Renal pelvis (tissue), 12 donors: ENCODE data around the gene FOXK1. TPM values are rescaled to one million over a fixed set of nuclear protein-coding genes. Genes with fewer than 3 reads are reported as not detected.
"Not testable (repeated sequence)": the region's sequence is repeated elsewhere in the genome, so short reads cannot be mapped to it uniquely, and the experiment has no call there.

Experiments used
- DNase-seq: peaks from one replicate; pipeline ENCODE4 v3.0.0-alpha.2; 2013
- long read RNA-seq, 16 experiments: transcript quantifications; one replicate each; lab custom pipeline, GENCODE V29; 2026
- polyA plus RNA-seq, 3 donors: library from polyadenylated mRNA; unstranded; fragments of 120-200 nt; gene quantifications; one replicate each; pipeline ENCODE4 v1.2.1, GENCODE V29; 2013; ENCODE audit not compliant: insufficient read length in 3 of 3

Gene FOXK1
- polyA plus RNA-seq: 10 to 100 TPM; 15.5 to 30.0 (median 24.3) TPM
- long read RNA-seq, donor 1, full-length matches to known transcripts: 3 of 3 reads
- long read RNA-seq, donor 1, partial matches to known transcripts: 0 of 3 reads
- long read RNA-seq, donor 1, other reads (novel, unspliced or antisense): 0 of 3 reads
- long read RNA-seq, donor 2: 0 reads
- long read RNA-seq, donor 3, full-length matches to known transcripts: 1 of 9 reads
- long read RNA-seq, donor 3, partial matches to known transcripts: 8 of 9 reads
- long read RNA-seq, donor 3, other reads (novel, unspliced or antisense): 0 of 9 reads
- long read RNA-seq, donor 4: 0 reads
- long read RNA-seq, donor 5: 0 reads
- long read RNA-seq, donor 6, full-length matches to known transcripts: 2 of 2 reads
- long read RNA-seq, donor 6, partial matches to known transcripts: 0 of 2 reads
- long read RNA-seq, donor 6, other reads (novel, unspliced or antisense): 0 of 2 reads
- long read RNA-seq, donor 7, full-length matches to known transcripts: 2 of 2 reads
- long read RNA-seq, donor 7, partial matches to known transcripts: 0 of 2 reads
- long read RNA-seq, donor 7, other reads (novel, unspliced or antisense): 0 of 2 reads
- long read RNA-seq, donor 8, full-length matches to known transcripts: 2 of 2 reads
- long read RNA-seq, donor 8, partial matches to known transcripts: 0 of 2 reads
- long read RNA-seq, donor 8, other reads (novel, unspliced or antisense): 0 of 2 reads
- long read RNA-seq, donor 9, full-length matches to known transcripts: 1 of 7 reads
- long read RNA-seq, donor 9, partial matches to known transcripts: 6 of 7 reads
- long read RNA-seq, donor 9, other reads (novel, unspliced or antisense): 0 of 7 reads
- long read RNA-seq, donor 10, full-length matches to known transcripts: 1 of 1 reads
- long read RNA-seq, donor 10, partial matches to known transcripts: 0 of 1 reads
- long read RNA-seq, donor 10, other reads (novel, unspliced or antisense): 0 of 1 reads
- long read RNA-seq, donor 11, full-length matches to known transcripts: 1 of 15 reads
- long read RNA-seq, donor 11, partial matches to known transcripts: 14 of 15 reads
- long read RNA-seq, donor 11, other reads (novel, unspliced or antisense): 0 of 15 reads
- long read RNA-seq, donor 12: 0 reads
- long read RNA-seq, donor 13, full-length matches to known transcripts: 1 of 14 reads
- long read RNA-seq, donor 13, partial matches to known transcripts: 13 of 14 reads
- long read RNA-seq, donor 13, other reads (novel, unspliced or antisense): 0 of 14 reads
- long read RNA-seq, donor 14, full-length matches to known transcripts: 2 of 47 reads
- long read RNA-seq, donor 14, partial matches to known transcripts: 45 of 47 reads
- long read RNA-seq, donor 14, other reads (novel, unspliced or antisense): 0 of 47 reads
- long read RNA-seq, donor 15, full-length matches to known transcripts: 2 of 11 reads
- long read RNA-seq, donor 15, partial matches to known transcripts: 9 of 11 reads
- long read RNA-seq, donor 15, other reads (novel, unspliced or antisense): 0 of 11 reads
- long read RNA-seq, donor 16, partial matches to known transcripts: 0 of 1 reads
- long read RNA-seq, donor 16, other reads (novel, unspliced or antisense): 0 of 1 reads

DNA sequence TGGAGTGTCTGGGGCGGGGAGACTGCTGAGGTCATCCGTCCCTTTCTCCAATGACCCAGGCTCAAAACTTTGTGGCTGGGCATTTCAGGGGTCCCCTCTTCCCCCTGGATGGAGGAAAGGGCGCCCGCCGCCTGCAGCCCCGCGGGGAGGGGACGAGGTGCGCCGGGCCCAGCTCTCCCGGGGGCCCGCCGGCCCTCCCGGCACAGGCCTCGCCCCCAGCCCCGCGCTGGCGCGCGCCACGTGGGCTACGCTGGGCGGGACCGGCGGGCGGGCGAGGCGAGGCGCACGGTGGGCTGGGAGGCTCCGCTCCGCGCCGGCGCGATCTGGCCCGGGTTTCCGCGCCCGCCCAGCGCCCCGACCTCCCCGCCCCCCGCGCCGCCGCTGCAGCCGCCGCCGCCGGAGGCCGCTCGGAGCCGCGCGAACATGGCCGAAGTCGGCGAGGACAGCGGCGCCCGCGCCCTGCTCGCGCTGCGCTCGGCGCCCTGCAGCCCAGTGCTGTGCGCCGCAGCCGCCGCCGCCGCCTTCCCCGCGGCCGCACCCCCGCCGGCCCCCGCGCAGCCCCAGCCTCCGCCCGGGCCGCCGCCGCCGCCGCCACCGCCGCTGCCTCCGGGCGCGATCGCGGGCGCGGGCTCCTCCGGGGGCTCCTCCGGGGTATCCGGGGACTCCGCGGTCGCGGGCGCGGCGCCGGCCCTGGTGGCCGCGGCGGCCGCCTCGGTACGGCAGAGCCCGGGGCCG lies at the start of gene FOXK1:
FOXK1 (plus strand) TSS at position 410 of the 735 bp plus-strand sequence; CDS start at position 424, 14 bp downstream.
- peak; percentile 75 for DNase-seq

DNA sequence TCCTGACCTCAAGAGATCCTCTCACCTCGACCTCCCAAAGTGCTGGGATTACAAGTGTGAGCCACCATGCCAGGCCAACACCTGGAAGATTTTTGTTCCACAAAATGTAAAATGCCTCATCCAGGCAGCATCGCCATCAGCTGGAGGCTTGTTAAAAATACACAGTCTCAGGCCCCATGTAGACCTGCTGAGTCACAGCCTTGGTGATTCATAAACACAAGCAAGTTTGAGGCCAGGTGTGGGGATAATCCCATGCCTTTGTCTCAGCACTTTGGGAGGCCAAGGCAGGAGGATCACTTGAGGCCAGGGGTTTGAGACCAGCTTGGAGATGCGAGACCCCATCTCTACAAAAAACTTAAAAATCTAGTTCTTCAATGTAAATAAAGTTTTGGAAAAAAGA lies 49.1 kb upstream of the FOXK1 start:
- no peak for DNase-seq

DNA sequence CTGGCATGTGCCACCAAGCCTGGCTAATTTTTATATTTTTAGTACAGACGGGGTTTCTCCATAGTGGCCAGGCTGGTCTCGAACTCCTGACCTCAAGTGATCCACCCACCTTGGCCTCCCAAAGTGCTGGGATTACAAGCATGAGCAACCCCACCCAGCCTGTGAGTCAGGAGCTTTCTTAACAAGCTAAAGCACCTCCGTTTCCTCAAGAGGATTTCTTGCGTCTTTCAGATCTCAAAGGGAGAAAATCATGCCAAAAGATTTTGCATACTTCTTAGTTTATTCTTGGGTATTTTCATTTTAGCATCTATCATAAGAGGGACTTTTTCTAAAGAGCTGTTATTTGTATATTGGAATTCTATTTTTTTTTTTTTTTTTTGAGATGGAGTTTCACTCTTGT lies 47.9 kb upstream of the FOXK1 start:
- no peak for DNase-seq

DNA sequence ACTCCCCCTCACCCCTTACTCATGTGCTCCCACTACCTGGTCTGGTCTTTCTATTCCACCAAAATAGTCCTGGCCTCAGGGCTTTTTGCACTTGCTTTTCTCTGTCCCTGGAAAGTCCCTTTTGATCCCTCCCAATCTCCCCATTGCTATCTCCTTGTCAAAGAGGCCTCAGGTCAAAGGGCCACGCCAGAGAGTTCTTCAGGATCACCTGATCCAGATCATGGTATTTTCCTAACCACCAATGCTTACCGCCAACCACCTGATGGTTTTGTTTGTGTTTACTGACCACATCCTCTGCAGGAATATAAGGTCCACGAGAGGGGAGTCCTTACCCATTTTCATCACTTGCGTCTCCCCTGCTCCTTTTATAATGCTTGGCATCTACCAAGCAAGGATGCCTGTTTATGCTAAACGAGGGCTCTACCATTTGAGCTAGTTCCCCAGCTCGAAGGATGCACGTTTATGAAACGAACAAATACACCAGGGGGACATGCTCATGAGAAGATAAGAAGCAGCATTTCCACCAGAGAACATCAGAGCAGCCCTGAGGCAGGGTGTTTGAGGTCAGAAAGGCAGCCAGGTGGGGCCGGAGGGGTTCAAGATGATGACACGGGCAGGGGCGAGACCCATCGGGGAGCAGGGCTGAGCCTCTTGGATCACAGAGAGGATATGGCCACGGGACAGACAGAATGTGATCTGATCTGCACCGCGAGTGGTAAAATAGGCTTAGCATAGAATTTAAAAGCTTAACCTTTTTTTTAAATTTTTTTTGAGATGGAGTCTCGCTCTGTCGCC lies 43.1 kb upstream of the FOXK1 start:
- no peak for DNase-seq

DNA sequence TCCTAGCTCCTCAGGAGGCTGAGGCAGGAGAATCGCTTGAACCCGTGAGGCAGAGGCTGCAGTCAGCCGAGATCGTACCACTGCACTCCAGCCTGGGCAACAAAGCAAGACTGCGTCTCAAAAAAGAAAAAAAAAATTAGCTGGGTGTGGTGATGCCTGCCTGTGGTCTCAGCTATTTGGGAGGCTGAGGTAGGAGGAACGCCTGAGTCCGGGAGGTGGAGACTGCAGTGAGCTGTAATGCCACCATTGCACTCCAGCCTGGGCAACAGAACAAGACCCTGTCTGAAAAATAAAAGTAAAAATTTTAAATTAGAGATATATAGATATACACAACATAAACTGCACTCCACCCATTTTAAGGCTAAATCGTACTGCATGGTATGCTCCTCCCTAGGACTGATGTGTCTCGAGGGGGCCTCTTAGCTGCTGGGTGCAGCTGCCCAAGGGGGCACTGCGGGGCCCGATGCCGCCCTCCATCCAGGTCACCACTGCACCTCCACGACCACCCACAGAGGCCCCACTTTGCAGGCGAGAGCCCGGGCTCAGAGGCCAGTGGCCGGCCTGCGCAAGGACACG lies 40.9 kb upstream of the FOXK1 start:
- DNase-seq: no peak

DNA sequence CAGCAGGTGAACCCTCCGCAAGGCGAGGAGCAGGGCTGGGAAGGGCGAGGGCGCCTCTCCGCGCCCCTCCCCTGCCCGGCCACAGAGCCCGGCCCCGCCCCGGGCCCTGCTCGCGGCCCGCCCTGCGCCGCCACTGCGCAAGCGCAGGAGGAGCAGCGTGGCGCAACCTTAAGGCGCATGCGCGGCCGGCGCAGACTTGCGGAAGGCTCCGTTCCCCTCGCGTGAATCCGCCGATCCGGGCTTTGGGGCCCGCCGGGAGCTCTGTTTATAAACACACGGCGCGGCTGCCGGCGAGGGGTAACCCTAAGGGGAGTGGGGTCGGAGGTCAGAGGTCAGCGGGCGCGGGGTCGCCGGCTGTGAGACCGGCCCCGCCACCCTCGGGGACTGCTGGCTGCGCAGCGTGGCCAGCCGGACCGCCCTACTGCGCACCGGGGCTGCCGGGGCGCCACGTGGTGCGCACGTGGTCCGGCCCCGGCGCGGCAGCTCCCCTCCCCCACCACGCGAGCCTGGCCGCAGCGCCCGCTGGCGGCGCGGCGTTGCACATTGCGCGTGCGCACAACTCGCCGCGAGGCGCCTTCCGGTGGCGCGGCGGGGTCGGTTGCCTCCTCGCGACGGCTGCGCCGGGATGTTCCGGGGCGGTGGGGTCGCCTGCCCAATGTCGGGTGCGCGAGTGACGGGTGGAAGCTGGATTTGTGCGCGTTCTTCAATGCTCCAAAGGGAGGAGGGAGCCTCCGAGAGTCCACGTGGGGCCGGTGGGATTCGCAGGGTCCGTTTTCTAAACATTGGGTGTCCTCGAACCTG lies 40.2 kb upstream of the FOXK1 start:
- peak; percentile 94 for DNase-seq

DNA sequence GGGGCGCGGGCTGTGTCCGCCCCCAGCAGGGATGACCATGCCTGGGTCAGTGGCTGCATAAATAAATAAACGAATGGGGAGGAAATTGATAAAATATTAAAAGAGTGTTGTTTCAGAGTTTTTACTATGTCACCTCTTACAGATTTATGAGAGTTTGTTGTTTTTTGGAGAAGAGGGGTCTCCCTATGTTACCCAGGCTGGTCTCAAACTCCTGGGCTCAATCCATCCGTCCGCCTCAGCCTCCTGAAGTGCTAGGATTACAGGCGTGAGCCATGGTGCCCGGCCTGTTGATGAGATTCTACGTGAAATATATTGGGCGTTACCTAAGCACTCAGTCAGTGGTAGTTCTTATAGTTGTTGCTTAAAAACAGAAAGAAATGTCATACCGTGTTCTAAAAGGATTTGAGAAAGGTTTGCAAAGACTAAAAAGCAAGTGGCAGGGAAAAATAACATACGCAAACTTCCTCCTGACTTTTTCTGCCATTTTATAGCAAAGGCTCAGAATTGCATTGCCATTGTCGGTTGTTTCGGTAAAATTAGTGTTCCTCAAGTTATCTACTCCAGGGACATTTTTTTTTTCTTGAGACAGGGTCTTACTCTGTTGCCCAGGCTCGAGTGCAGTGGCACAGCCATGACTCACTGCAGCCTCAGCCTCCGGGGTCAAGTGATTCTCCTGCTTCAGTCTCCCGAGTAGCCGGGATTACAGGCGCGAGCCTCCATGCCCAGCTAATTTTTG lies 39.5 kb upstream of the FOXK1 start:
- DNase-seq: no peak

DNA sequence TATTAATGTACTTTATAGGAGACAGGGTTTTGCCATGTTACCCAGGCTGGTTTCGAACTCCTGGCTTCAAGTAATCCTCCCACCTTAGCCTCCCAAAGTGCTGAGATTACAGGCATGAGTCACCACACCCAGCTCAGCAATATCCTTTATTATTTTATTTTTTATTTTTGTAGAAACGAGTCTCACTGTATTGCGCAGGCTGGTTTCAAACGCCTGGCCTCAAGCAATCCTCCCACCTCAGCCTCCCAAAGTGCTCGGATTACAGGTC lies 39.0 kb upstream of the FOXK1 start:
- DNase-seq: not testable (repeated sequence)

DNA sequence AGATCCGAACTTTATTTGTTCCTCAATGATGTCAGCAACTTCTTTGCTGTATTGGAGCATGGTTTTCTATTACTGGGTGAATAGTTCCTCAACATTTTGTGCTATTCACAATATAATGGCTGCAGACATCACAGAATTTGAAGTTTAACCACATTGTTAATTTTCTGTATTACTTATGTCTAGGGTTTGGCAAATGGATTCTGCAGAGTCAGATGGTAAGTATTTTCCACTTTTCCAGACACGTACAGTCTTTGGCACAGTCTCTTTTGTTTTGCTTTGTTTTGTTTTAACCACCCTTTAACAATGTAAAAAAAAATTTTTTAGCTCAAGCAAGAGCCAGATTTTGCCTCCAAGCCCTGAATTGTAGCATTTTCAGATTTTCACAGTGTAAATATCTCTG lies 36.8 kb upstream of the FOXK1 start:
- no peak for DNase-seq

DNA sequence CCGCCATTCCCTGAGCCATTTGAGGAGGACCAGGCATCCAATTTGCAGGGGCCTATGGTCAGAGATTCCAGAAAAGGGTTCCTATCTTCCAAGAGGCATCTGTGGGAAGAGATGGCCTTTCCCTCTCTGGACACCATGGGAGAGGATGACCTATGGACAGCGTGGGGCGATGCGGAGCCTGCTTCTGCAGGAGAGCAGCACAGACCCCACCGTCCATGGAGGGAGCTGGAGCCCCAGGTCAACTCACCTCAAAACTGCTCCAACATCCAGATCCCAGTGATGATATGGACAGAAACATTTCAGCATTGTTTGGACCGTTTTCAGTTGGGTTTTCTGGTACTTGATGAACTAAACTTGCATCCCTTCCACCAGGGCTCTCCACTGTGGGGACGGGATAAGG lies 34.0 kb upstream of the FOXK1 start:
- no peak for DNase-seq

DNA sequence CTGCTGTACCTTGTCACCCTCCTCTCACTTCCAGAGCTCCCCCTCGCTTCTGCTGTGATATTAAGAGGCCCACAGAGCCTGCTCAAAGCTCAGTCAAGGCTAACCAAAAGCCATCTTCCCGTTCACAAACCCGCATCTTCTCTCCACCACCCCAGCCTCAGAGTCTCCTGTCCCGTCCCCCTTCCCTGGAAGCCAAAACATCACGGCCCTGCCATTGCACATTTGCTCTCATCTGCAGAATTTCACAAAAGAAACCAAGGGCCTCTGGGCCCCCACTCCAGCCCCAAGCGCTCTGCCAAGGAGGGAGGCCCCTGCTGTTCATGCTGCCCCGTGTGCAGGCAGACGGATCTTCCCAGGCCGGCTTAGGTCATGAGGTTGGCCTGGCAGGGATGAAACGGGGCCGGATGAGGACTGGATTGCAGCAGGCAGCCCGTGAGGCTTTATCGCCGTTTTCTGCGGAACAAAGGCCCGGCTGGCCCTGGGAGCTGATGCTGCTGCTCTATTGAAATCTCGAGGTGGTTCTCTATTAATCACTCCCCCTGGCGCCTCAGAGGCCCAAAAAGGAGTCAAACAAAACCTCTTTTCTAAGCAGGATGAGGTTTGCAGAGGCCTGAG lies 31.6 kb upstream of the FOXK1 start:
- no peak for DNase-seq

DNA sequence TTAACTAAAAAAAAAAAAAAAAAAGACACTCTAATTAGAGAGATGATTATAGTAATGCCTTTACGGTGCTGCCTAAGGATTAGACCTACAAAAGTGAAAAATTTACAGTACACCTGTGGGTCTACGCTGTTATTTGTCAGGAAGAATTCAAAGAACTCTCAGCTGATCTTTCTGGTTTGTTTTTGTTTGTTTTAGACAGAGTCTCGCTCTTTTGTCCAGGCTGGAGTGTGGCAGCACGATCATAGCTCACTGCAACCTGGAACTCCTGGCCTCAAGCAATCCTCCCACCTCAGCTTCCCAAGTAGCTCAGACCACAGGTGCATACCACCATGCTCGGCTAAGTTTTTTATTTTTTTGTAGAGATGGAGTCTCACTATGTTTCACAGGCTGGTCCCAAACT lies 28.3 kb upstream of the FOXK1 start:
- DNase-seq: no peak

DNA sequence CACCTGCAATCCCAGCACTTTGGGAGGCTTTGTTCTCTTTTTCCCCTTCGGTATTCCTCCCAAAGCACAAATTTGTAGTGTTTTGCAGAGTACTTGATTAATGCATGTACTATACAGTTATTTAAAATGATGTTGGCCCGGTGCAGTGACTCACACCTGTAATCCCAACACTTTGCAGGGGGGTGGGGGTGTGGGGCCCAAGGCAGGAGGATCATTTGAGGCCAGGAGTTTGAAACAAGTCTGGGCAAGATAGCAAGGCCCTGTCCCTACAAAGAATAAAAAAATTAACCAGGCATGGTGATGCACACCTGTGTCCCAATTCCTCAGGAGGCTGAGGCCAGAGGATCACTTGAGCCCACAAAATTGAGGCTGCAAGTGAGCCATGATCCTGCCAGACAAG lies 26.8 kb upstream of the FOXK1 start:
- no peak for DNase-seq

DNA sequence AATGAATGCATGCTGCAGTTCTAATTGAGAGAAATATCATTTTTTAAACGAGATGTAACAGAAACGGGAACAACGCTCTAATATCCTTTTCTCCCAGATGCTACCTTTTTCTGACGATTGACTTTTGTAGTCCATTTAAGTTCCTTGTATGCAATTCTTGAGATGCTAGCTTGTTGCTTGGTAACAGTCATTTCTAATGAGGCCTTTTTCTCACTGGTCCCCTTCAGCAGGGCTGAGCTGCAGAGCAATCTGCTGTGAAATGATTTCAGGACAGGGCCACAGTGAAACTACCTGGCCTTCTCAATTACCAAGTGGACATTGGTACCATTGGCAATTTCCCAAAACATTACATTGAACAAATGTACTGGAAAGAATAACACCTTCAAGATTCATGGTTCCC lies 26.2 kb upstream of the FOXK1 start:
- no peak for DNase-seq

DNA sequence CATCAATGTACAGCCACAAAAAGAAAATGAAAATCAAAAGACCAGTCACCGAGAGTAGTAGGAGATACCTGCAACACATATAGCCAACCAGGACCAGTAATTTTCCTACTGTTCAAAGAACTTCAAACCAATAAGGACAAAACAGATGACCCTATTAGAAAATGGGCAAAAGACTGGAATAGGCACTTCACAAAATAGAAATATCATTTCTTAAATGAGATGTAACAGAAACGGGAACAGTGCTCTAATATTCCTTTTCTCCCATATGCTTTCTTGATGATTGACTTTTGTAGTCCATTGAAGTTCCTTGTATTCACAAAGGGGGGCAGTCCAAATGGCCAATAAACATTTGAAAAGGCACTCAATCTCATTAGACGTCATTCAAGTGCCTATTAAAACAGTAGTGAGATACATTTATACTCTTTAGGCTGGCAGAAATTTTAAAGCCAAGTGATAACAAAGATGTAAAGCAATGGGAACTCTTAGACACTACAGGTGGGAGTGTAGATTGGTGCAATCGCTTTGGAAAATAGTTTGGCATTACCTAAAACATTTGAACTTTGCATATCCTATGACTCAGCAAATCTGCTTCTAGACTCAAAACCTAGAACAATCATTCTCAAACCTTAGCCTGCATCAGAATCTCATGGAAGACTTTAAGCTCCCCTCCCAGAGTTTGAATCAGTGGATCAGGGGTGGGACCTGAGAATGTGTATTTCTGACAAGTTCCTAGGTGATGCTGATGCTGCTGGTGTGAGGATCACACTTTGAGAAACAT lies 24.3 kb upstream of the FOXK1 start:
- no peak for DNase-seq

DNA sequence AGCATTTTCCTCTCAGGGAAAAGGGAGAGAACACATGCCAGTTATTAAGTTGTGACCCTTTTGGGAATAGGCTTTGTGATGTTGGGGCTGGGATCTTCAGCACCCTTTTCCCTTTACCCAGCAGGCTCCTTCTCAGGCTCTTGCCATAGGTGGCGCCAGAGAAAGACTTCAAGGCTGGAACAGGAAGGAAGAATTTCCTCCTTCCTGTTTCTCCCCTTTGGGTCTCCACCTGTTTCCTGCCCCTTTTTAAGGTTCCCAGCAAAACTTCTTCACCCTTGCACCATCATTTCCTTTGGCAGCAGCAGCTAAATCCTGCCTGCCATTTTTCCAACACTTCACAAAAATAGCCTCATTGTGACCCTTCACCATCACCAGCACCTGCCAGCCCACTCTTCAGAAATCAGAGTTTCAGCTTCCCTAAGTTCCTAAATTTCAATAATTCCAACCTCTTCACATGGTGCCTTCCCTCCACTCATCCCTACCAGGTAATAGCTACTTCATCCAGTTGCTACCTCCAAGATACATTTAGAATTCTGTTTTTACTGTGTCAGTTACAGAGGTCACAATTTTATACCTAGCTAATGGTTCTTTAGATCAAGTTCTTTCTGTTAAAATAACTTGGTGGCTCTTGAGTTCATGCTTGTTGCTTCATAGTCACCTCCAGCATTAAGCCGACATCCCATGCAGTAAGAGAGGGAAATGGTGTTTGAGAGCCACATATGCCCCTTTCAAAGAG lies 22.4 kb upstream of the FOXK1 start:
- DNase-seq: no peak
